HG03095 (cell line): ENCODE results near the gene ADK.
"Not testable (repeated sequence)": the region's sequence is repeated elsewhere in the genome, so short reads cannot be mapped to it uniquely, and the experiment has no call there.

Experiments used
- ATAC-seq: cut with Tn5 transposase; IDR thresholded peaks from one replicate; pipeline ENCODE4 v1.9.1; 2021; ENCODE audit warnings: moderate library complexity; ENCODE audit not compliant: unreplicated experiment

The ADK gene

GRCh38 chr10:74460812-74461211, 309.8 kb downstream of the ADK start:
- ATAC-seq: no peak

- ATAC-seq: no peak
Measured at GRCh38 chr10:74474022-74474713, 323.1 kb downstream of the ADK start.

DNA sequence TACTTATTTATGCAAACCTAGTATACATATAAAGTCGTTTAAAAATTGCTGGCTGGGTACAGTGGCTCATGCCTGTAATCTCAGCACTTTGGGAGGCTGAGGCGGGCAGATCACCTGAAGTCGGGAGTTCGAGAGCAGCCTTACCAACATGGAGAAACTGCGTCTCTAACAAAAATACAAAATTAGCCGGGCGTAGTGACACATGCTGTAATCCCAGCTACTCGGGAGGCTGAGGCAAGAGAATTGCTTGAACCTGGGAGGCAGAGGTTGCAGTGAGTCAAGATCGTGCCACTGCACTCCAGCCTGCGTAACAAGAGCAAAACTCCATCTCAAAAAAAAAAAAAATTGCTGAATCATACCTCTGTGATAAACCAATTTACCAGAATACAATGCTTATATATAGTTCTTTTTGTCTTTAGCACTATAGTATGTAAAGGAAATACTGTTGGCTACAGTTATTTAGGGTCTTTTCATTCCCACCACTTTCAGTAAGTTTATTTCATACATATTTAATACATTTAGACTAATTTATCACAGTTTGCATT, 325.2 kb downstream of the ADK start:
- ATAC-seq: not testable (repeated sequence)

GRCh38 chr10:74480778-74481177, 329.8 kb downstream of the ADK start:
- no peak for ATAC-seq

GRCh38 chr10:74483356-74483755, 332.3 kb downstream of the ADK start:
- no peak for ATAC-seq

GRCh38 chr10:74485283-74485682, 334.3 kb downstream of the ADK start:
- no peak for ATAC-seq

DNA sequence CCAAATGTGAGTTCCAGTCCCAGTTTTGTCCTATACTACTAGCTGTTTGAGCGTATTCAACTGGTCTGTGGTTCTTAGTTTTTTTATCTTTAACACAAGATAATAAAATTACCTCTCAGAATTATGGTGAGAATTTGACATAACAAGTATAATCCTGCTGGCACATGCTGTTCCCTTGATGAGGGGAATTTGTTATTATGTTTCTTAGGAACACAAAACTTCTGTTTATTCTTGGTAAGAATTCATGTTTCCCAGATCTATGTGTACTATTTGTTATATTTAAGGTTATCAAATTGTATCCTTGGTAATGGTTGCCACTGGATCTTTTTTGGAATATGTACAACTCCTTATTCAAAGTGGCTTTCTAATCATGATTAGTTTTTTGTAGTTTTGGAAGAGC, 335.6 kb downstream of the ADK start:
- no peak for ATAC-seq

GRCh38 chr10:74488907-74489306, 337.9 kb downstream of the ADK start:
- no peak for ATAC-seq

- ATAC-seq: no peak
Measured at GRCh38 chr10:74490551-74490950, 339.5 kb downstream of the ADK start.

DNA sequence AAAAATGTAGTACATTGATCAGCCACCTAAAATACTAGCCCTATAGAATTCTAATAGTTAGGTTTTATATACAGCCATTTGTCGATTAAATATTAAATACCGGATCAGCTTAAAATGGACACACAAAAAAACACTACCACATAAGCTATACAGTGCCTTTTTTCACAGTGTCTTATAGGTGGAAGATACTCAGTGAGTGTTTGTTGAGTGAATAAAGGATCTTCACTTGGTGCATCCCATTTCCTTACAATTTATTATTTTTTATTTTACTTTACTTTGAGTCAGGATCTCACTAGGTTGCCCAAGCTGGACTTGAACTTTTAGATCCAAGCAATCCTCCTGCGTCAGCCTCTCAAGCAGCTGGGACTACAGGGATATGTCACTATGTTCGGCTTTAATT, 340.0 kb downstream of the ADK start:
- ATAC-seq: no peak

GRCh38 chr10:74496276-74496675, 345.3 kb downstream of the ADK start:
- ATAC-seq: not testable (repeated sequence)

DNA sequence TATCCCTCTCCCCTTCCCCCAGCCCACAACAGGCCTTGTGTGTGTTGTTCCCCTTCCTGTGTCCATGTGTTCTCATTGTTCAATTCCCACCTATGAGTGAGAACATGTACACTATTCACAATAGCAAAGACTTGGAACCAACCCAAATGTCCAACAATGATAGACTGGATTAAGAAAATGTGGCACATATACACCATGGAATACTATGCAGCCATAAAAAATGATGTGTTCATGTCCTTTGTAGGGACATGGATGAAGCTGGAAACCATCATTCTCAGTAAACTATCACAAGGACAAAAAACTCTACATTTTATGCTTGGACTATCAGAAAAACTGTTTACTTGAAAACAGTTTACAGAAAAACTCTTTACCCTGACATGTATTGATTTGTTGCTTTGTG, 347.6 kb downstream of the ADK start:
- not testable (repeated sequence) for ATAC-seq

DNA sequence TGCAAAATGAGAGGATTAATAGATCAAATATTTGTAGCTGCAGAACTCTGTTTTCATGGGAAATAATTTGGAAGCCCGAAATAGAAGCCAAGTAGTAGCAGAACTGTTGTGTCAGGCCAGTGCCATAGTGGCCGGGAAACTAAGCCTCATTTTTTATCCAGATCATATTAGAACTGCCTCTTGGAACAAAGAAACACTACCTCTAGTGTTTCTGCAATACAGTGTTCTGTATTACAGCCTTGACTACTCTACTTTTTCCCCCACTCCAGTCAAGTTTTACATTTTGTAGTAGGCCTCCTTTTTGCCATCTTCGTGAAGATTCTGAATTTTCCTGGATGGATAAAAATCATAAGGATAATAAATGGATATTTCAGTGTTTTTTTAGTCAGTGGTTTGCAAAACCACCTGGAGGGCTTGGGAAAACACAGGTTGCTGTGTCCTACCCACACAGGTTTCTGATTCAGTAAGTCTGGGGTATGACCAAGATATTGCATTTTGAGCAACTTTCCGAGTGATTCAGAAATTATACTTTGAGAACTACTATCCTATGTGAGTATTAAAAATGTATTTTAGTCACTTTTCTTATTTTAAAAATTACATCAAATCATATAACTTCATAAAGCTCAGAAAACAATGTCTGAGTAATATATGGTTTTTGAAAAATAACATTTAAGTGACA, 349.1 kb downstream of the ADK start:
- no peak for ATAC-seq

DNA sequence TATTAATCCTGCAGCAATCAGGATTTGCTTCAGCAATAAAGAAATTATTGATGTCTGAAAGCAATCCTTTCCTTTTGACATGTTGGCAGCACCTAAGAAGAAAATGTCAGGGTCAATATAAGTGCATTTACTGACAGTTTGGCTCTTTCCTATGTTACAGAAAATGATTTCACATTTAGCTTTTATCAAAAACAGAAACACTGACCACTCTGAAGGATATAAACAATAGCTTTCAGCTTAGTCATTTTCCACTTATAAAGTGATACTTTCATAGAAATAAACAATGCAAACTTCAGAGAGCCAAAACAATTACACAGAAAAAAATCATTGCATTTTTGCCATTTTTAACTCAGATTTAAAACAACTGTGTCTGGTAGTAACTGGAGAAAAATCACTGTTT, 349.8 kb downstream of the ADK start:
- ATAC-seq: no peak

- ATAC-seq: no peak
Measured at GRCh38 chr10:74502963-74503608, 352.1 kb downstream of the ADK start.

DNA sequence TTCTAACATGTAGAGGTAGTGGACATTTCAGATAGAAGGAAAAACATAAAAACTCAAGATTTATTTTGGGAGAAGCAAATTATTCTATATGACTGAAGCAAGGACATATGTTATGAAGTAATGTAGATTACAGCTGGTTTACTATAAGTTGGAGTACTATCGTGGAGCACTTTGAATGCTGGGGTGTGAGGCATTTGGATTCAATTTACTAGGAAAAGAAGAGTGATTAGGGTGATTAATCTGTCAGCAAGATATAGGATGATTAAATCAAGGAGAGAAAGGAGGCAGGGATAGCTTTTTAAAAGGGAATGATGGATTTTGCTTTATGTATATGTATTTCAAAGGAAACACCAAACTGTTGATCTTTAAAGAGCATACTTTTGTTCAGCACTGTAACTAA, 356.9 kb downstream of the ADK start:
- ATAC-seq: no peak

GRCh38 chr10:74510594-74510993, 359.6 kb downstream of the ADK start:
- ATAC-seq: no peak

GRCh38 chr10:74511051-74511450, 360.0 kb downstream of the ADK start:
- no peak for ATAC-seq

DNA sequence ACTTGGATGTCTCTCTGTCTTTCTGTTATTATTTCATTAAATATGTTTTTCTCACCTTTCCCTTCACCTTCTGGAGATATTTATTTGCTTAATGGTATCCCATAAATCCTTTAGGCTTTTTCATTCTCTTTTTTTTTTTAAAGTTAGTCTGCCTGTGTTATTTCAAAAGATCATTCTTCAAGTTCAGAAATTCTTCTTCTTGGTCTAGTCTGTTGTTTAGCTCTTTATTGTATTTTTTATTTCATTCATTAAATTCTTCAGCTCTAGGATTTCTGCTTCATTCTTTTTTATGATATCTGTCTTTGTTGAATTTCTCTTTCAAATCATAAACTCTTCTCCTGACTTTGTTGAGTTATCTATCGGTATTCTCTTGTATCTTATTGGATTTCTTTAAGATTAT, 363.3 kb downstream of the ADK start:
- ATAC-seq: no peak

- ATAC-seq: no peak
Measured at GRCh38 chr10:74518061-74518460, 367.0 kb downstream of the ADK start.

- ATAC-seq: no peak
Measured at GRCh38 chr10:74521526-74521925, 370.5 kb downstream of the ADK start.

- no peak for ATAC-seq
Measured at GRCh38 chr10:74523199-74523598, 372.2 kb downstream of the ADK start.
